Activated CD4-positive, alpha-beta T cell treated with anti-CD3 and anti-CD28 coated beads, Interleukin-2, amount 50 U/mL, for 16 hours (primary cell): ENCODE data around the gene SOX6.
"Not testable (repeated sequence)": the region's sequence is repeated elsewhere in the genome, so short reads cannot be mapped to it uniquely, and the experiment has no call there.

Experiments used
- DNase-seq: peaks from one replicate; pipeline ENCODE4 v3.0.0-alpha.2; 2020

SOX6 gene

GRCh38 chr11:16088774-16089173 lies 267.6 kb downstream of the SOX6 start:
- no peak for DNase-seq

- DNase-seq, result no peak
Measured at GRCh38 chr11:16087886-16088285, 268.5 kb downstream of the SOX6 start.

- DNase-seq, result no peak
Measured at GRCh38 chr11:16086229-16086819, 270.0 kb downstream of the SOX6 start.

- no peak for DNase-seq
Measured at GRCh38 chr11:16082095-16083055, 274.0 kb downstream of the SOX6 start.

- no peak for DNase-seq
Measured at GRCh38 chr11:16081382-16082094, 274.8 kb downstream of the SOX6 start.

- DNase-seq, result no peak
Measured at GRCh38 chr11:16080688-16081381, 275.5 kb downstream of the SOX6 start.

GRCh38 chr11:16078936-16079335 lies 277.4 kb downstream of the SOX6 start:
- DNase-seq, result no peak

GRCh38 chr11:16070573-16070972 lies 285.8 kb downstream of the SOX6 start:
- DNase-seq, result no peak

- DNase-seq, result not testable (repeated sequence)
Measured at GRCh38 chr11:16067268-16067667, 289.1 kb downstream of the SOX6 start.

GRCh38 chr11:16059332-16059731 lies 297.0 kb downstream of the SOX6 start:
- no peak for DNase-seq

GRCh38 chr11:16058671-16059070 lies 297.7 kb downstream of the SOX6 start:
- DNase-seq, result no peak

GRCh38 chr11:16052750-16053149 lies 303.6 kb downstream of the SOX6 start:
- DNase-seq, result no peak

- no peak for DNase-seq
Measured at GRCh38 chr11:16049611-16050010, 306.7 kb downstream of the SOX6 start.

GRCh38 chr11:16047073-16047472 lies 309.3 kb downstream of the SOX6 start:
- DNase-seq, result no peak

- DNase-seq, result no peak
Measured at GRCh38 chr11:16043617-16044016, 312.7 kb downstream of the SOX6 start.

- DNase-seq, result no peak
Measured at GRCh38 chr11:16041207-16041606, 315.1 kb downstream of the SOX6 start.

- no peak for DNase-seq
Measured at GRCh38 chr11:16040151-16040550, 316.2 kb downstream of the SOX6 start.

- DNase-seq, result no peak
Measured at GRCh38 chr11:16037179-16037578, 319.2 kb downstream of the SOX6 start.

- no peak for DNase-seq
Measured at GRCh38 chr11:16036218-16036617, 320.1 kb downstream of the SOX6 start.

GRCh38 chr11:16034074-16034473 lies 322.3 kb downstream of the SOX6 start:
- no peak for DNase-seq

- DNase-seq, result no peak
Measured at GRCh38 chr11:16032974-16033373, 323.4 kb downstream of the SOX6 start.

GRCh38 chr11:16031210-16031609 lies 325.1 kb downstream of the SOX6 start:
- no peak for DNase-seq

GRCh38 chr11:16030664-16031063 lies 325.7 kb downstream of the SOX6 start:
- no peak for DNase-seq
